Cardiac muscle cell (in vitro differentiated cells and primary cell): ENCODE data around the gene IFT57. TPM values are rescaled to one million over a fixed set of nuclear protein-coding genes. Genes with fewer than 3 reads are reported as not detected.

Experiments
- DNase-seq, 2 donors: peaks; one replicate each; pipeline versions ENCODE4 v3.0.0 to v3.0.0-alpha.2; 2010 to 2017; ENCODE audit warnings: low read depth in 1 of 2, low spot score in 1 of 2
- H3K27ac ChIP-seq: fragments of 200-600 bp; sonication (generic); 2 replicates; pipeline ENCODE4 v1.5.1; 2016
- H3K27me3 ChIP-seq: fragments of 200-600 bp; sonication (generic); 2 replicates; pipeline ENCODE4 v1.6.0; 2016; ENCODE audit warnings: control low read depth
- H3K36me3 ChIP-seq: fragments of 200-600 bp; sonication (generic); 2 replicates; pipeline ENCODE4 v1.5.1; 2016; ENCODE audit warnings: control low read depth
- H3K4me1 ChIP-seq: fragments of 200-600 bp; sonication (generic); 2 replicates; pipeline ENCODE4 v1.8.1; 2017; ENCODE audit warnings: low read depth, mild to moderate bottlenecking, mixed run types
- H3K4me3 ChIP-seq: fragments of 200-600 bp; sonication (generic); 2 replicates; pipeline ENCODE4 v1.5.1; 2016; ENCODE audit warnings: mild to moderate bottlenecking
- H3K9me3 ChIP-seq: fragments of 200-600 bp; sonication (generic); 2 replicates; pipeline ENCODE4 v1.5.1; 2017; ENCODE audit warnings: low read depth, mild to moderate bottlenecking, control low read depth
- CTCF ChIP-seq: IDR thresholded peaks from 2 replicates; pipeline ENCODE4 v1.5.1; 2012; ENCODE audit warnings: low read depth, mild to moderate bottlenecking, low read length
- polyA plus RNA-seq: library from polyadenylated mRNA; unstranded; fragments of >200 nt; fragmentation: Nextera tagmentation; extraction: Ambion mirVana; gene quantifications from 2 replicates; pipeline ENCODE4 v1.2.1, GENCODE V29; 2016
- total RNA-seq: library from RNA; depleted of rRNA; stranded (reverse); fragments of >200 nt; gene quantifications from 2 replicates; pipeline ENCODE4 v1.2.3, GENCODE V29; 2016

IFT57 gene
- total and polyA plus RNA-seq, 2 experiments from 2014 or later, result 37.2 to 77.3 TPM

GRCh38 chr3:108185536-108185935, 36.7 kb downstream of the IFT57 start:
- H3K27me3 ChIP-seq, result no peaks in the 10 kb centered on the region
- H3K36me3 ChIP-seq, result no peaks in the 10 kb centered on the region
- no peaks in the 10 kb centered on the region for H3K9me3 ChIP-seq
- no peak overlapping the region for H3K4me3 ChIP-seq
- H3K27ac ChIP-seq, result no peak overlapping the region
- no peak for TF ChIP-seq CTCF
- H3K4me1 ChIP-seq, result no peaks in the 10 kb centered on the region
- DNase-seq, result no peak

- no peak for TF ChIP-seq CTCF
- H3K27ac ChIP-seq, result no peak overlapping the region
- no peaks in the 10 kb centered on the region for H3K9me3 ChIP-seq
- no peaks in the 10 kb centered on the region for H3K36me3 ChIP-seq
- no peaks in the 10 kb centered on the region for H3K4me1 ChIP-seq
- no peaks in the 10 kb centered on the region for H3K27me3 ChIP-seq
- no peak overlapping the region for H3K4me3 ChIP-seq
- DNase-seq, result no peak
Measured at GRCh38 chr3:108184824-108185223, 37.4 kb downstream of the IFT57 start.

GRCh38 chr3:108183971-108184370, 38.3 kb downstream of the IFT57 start:
- TF ChIP-seq CTCF, result no peak
- Histone ChIP-seq H3K27me3 (no peaks in the 10 kb centered on the region), H3K4me1 (no peaks in the 10 kb centered on the region), H3K9me3 (no peaks in the 10 kb centered on the region), H3K27ac (no peak overlapping the region), H3K4me3 (no peak overlapping the region), H3K36me3 (no peaks in the 10 kb centered on the region)
- DNase-seq, result no peak

- H3K36me3 ChIP-seq, result no peaks in the 10 kb centered on the region
- no peak overlapping the region for H3K27ac ChIP-seq
- no peak for DNase-seq
- H3K4me1 ChIP-seq, result no peaks in the 10 kb centered on the region
- H3K27me3 ChIP-seq, result no peaks in the 10 kb centered on the region
- no peak overlapping the region for H3K4me3 ChIP-seq
- H3K9me3 ChIP-seq, result no peaks in the 10 kb centered on the region
- TF ChIP-seq CTCF, result no peak
Measured at GRCh38 chr3:108183181-108183580, 39.0 kb downstream of the IFT57 start.

- DNase-seq, result no peak
- no peaks in the 10 kb centered on the region for H3K27me3 ChIP-seq
Measured at GRCh38 chr3:108182339-108182738, 39.9 kb downstream of the IFT57 start.

More at GRCh38 chr3:108182339-108182738, 39.9 kb downstream of the IFT57 start:
- no peak for TF ChIP-seq CTCF
- no peaks in the 10 kb centered on the region for H3K9me3 ChIP-seq
- no peaks in the 10 kb centered on the region for H3K36me3 ChIP-seq
- no peak overlapping the region for H3K4me3 ChIP-seq
- H3K4me1 ChIP-seq, result no peaks in the 10 kb centered on the region
- H3K27ac ChIP-seq, result no peak overlapping the region
